Astrocyte (in vitro differentiated cells and primary cell): Measurements from ENCODE around the gene LBX2.

Source experiments
- EZH2 ChIP-seq: IDR thresholded peaks from 2 replicates; pipeline ENCODE4 v1.6.1; 2012; ENCODE audit warnings: mild to moderate bottlenecking, low read length, inconsistent platforms; ENCODE audit not compliant: insufficient read depth
- TF ChIP-seq, protein P1 (sequence below): IDR thresholded peaks from 2 replicates; pipeline ENCODE4 v1.5.1; 2011; ENCODE audit warnings: low read depth, mild to moderate bottlenecking, inconsistent platforms, low read length, moderate library complexity; ENCODE audit not compliant: insufficient read depth

DNA sequence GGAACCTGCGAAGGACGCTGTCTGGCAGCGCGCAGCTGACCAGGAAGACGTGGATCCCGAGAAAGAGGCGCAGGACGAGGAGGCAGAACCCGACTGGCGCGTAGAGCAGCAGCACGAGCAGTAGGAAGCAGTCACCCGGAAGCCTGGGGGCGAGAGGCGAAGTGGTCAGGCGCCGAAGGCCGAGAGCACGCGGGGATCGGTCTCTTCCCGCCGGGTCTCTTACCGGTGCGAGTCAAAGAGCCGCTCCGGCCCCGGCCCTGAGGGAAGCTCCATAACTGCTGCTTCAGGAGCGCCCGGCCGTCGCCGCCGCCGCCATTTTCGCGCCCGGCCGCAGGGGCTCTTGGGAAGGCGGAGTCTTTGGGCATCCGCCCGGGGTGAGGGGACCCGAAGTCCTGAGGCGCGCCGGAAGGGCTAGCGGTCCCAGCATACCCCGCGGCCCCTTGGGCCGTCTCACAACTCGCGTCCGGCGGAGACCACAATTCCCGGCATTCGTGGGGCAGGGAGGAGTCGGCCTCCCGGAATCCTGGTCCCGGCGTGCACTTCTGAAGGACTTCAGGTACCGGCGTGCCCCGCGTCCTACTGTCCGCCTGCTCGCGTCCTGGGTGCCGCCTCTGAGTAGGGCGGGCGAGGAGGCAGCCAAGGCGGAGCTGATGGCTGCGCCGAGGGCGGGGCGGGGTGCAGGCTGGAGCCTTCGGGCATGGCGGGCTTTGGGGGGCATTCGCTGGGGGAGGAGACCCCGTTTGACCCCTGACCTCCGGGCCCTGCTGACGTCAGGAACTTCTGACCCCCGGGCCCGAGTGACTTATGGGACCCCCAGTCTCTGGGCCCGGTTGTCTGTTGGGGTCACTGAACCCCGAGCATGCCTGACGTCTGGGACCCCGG is 30.2 kb upstream of the LBX2 start, which contains the start of the genes AUP1 and HTRA2:
- TF ChIP-seq EZH2, result no peak
- TF ChIP-seq, protein P1, sequence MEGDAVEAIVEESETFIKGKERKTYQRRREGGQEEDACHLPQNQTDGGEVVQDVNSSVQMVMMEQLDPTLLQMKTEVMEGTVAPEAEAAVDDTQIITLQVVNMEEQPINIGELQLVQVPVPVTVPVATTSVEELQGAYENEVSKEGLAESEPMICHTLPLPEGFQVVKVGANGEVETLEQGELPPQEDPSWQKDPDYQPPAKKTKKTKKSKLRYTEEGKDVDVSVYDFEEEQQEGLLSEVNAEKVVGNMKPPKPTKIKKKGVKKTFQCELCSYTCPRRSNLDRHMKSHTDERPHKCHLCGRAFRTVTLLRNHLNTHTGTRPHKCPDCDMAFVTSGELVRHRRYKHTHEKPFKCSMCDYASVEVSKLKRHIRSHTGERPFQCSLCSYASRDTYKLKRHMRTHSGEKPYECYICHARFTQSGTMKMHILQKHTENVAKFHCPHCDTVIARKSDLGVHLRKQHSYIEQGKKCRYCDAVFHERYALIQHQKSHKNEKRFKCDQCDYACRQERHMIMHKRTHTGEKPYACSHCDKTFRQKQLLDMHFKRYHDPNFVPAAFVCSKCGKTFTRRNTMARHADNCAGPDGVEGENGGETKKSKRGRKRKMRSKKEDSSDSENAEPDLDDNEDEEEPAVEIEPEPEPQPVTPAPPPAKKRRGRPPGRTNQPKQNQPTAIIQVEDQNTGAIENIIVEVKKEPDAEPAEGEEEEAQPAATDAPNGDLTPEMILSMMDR, result no peak
